ENCODE measurements around the gene POLR3E.

DNA sequence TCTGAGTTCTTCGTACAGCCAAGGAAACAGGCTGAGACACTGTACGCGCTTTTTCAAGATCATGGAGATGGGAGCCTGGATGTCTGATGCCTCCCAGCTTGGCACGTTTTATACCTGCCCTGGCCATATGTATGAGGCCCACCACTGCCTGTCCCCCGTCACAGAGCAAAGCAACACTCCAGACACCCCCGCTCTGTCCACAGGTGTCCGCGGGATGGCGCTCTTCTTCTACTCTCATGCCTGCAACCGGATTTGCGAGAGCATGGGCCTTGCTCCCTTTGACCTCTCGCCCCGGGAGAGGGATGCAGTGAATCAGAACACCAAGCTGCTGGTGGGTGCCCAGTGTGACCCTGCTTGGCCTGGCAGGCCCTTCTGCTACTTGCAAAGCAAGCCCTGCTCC, 39.8 kb upstream of the POLR3E start:
- TF ChIP-seq CTCF (IDR thresholded peaks at IDR 0.05; ENCODE audit: insufficient read depth, low read depth, low read length) (no peak), EZH2 (IDR thresholded peaks at IDR 0.05; ENCODE audit: insufficient read depth, low read length) (no peak)

Measured in astrocyte (in vitro differentiated cells and primary cell).